Ureter (tissue), 1 donor: ENCODE results near the gene TKTL2. TPM values are rescaled to one million over a fixed set of nuclear protein-coding genes. Genes with fewer than 3 reads are reported as not detected.
"Not testable (repeated sequence)": the region's sequence is repeated elsewhere in the genome, so short reads cannot be mapped to it uniquely, and the experiment has no call there.

Experiments
- DNase-seq: peaks from one replicate; pipeline ENCODE4 v3.0.0-alpha.2; 2020; ENCODE audit warnings: low spot score
- total RNA-seq: library from RNA; stranded (reverse); gene quantifications from one replicate; pipeline ENCODE4 v1.2.4, GENCODE V29; 2023
- donor health status: DM: yes; HTN: yes; CAD: no.

The TKTL2 gene
- total RNA-seq, 1 donor from 2014 or later, result not detected

GRCh38 chr4:163447481-163447880, 26.1 kb downstream of the TKTL2 start:
- no peak for DNase-seq

GRCh38 chr4:163447023-163447422, 26.5 kb downstream of the TKTL2 start:
- not testable (repeated sequence) for DNase-seq

DNA sequence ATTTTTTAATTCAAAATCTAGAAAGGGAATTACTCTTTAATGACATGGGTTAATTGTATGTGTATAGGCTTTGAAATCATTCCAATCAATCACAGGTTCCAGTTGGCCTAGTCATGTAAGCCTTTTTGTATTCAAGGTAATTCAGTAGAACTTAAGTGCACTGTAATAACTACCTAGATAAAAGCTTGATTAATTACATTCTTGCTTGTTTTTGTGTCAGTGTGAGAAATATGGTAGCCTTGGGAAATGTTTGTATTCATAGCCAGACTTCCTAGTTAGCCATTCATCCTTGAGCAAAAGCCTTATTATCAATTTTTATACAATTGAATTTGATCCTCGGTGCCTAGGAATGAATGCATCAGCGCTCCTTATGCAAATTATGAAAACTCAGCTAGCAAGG, 33.5 kb downstream of the TKTL2 start:
- no peak for DNase-seq

Other genes with a start within 250 kb of the TKTL2 start
- gene NPY1R, start 141.2 kb downstream of the TKTL2 start, total RNA-seq, result 4.5 TPM
- 0.99 TPM for gene NPY5R, start 129.9 kb downstream of the TKTL2 start, total RNA-seq
- 33.9 TPM for gene TMA16, start 20.9 kb upstream of the TKTL2 start, total RNA-seq